ENCODE measurements around the gene CPSF7.
"Not testable (repeated sequence)": the region's sequence is repeated elsewhere in the genome, so short reads cannot be mapped to it uniquely, and the experiment has no call there.

The CPSF7 gene

GRCh38 chr11:61437496-61437895 lies 7.7 kb upstream of the CPSF7 start:
- no peak for DNase-seq

GRCh38 chr11:61430839-61431238 lies 1.1 kb upstream of the CPSF7 start:
- DNase-seq, result not testable (repeated sequence)

DNA sequence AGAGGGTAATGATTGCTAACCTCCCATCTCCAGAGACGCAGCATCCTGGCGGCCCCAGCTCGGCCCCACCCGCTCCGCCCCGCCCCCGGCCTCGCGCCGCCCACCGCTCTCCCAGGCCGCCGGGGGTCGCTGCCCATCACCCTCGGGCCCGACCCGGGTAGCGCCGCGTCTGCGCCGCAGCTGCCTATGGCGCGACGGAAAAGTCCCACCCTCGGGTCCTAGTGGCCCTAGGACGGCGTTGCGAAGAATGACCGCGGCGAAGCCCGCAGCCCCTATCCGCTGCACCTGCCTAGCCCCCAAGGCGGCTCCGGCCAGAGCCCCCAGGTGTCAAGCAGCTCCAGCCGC lies 457 bp downstream of the CPSF7 start:
- DNase-seq, result peak; percentile 61

DNA sequence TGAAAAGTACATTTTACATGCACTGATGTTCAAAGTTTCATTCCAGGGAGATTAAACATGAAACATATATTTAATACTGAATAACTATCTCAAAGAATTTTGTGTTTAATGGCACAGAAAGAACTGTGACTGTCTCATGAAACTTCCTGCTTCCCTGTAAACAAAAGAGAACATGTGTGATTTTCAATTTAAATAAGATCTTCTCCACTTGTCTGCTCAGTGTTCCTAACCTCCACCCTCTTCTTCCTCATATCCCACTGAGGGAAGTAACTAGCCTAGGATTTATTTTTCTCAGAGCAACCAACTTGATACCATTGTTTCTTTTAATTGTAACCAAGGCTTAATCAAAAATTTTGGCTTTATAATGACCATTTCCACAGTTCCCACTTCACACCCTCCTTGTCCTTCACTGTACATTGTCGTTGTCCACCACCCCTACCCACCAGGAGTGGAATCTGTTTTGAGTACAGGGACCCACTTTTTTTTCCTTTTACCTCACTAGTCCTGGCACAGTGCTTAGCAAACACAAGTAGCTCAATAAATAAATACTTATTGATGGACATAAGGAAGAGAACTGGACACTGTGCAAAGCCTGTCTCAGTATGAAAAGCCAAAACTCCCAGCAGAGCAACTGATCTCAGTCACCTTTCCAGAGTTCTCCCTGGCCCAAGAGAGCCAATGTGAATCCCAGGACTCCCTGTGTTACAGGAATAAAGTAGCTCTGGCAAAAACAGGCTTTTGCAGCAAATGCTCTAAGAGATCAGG lies 4.2 kb downstream of the CPSF7 start:
- DNase-seq, result no peak

DNA sequence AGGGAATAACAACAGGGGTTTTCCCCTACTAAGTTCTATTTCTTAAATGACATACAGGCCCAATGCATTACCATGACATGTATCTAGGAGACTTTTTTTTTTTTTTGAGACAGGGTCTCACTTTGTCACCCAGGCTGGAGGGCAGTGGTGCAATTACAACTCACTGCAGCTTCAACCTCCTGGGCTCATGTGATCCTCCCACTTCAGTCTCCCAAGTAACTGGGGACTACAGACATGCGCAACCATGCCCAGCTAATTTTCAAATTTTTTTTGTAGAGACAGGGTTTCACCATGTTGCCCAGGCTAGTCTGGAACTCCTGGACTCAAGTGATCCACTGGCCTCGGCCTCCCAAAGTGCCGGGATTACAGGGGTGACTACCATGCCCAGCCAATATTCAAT lies 7.5 kb downstream of the CPSF7 start:
- DNase-seq, result no peak

DNA sequence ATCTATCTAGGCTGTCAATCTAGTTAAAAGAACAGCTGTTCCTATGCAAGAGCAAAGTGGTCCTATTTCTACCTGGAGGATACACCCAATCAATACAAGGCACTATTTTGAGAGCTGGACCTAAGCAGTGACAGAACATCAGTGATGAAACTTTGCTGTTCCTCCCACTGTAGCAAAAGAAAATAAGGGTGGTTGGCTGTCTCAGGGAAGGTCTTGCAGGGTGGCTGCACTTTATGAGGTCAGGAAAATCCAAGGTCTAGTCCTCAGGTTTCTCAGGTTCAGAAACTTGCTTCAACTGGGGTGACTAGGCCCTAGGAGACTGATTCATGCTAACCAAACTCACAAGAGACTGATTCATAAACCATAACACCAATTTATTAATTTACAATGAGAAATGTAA lies 11.6 kb downstream of the CPSF7 start:
- DNase-seq, result no peak

GRCh38 chr11:61417670-61418069 lies 12.1 kb downstream of the CPSF7 start:
- no peak for DNase-seq

DNA sequence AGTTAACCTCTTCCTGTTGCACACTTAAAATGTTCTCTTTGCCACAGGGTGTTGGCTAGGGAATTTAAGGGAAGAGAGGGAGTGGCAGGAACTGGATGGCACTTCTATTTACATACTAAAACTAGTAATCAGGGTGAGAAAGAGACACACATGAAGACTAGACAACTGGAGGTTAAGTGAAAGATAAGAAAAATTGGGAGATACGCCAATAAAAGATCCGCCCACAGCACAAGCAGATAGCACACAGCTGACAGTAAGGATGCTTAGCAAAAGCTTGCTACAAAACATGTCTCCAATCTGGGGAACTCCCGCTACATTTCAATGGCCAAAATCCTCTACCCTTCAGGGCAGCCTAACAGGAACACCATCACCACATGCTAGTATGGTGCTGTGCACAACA lies 12.8 kb downstream of the CPSF7 start:
- DNase-seq, result no peak

- DNase-seq, result no peak
Measured at GRCh38 chr11:61415381-61415780, 14.4 kb downstream of the CPSF7 start.

GRCh38 chr11:61414547-61414946 lies 15.2 kb downstream of the CPSF7 start:
- DNase-seq, result no peak

DNA sequence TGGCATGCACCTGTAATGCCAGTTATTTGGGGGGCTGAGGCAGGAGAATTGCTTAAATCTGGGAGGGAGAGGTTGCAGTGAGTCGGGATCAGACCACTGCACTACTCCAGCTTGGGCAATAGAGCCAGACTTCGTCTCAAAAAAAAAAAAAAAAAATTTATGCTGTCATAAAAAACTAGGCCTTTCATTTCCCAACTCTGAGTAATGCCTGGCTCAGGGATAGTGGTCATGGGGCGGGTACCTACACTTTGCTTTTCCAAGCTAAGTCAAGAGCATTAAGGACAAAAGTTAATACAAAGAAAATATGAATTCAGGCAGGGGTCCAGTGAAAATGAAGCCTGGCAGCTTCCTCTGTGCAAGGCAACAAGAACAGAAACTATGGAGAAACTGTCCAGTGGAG lies 16.3 kb downstream of the CPSF7 start:
- DNase-seq, result no peak

- DNase-seq, result no peak
Measured at GRCh38 chr11:61411589-61411988, 18.2 kb downstream of the CPSF7 start.

GRCh38 chr11:61406991-61407728 lies 22.6 kb downstream of the CPSF7 start:
- DNase-seq, result no peak

DNA sequence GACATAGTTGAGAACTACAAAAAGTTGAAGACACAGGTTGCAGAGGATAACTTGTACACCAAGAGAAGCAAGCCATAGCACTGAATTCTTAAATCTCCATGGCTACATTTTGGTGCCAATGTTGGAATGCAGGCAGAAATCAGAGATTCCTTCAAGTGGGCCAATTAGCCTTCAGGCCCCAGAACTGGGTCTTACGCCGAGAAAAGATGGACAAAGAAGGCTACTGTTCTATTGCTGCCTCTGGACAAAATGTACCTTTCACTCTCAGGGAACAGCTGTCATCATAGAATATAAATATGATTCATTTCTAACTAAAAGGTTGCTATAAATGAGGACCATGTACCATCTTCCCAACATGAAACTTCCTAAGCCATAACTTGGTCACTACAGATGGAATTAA lies 23.7 kb downstream of the CPSF7 start:
- no peak for DNase-seq

DNA sequence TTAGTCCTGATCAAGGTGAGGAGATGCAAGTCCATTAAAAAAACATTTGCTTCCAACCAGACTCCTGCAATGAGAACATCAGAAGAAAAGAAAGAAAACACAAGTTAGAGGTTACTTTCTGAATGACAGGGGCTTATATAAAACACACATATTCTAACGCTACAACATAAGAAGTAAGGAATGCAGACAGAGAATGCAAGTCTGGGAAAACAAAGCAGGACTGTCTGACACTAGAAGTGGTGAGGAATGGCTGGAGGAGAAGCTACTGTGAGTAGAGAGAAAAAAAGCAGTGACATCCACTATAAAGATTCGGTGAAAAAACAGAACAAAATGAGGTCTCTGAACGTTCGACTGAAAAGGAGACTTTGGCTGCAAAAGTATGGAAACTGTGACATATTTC lies 25.1 kb downstream of the CPSF7 start:
- no peak for DNase-seq

- DNase-seq, result no peak
Measured at GRCh38 chr11:61404103-61404502, 25.7 kb downstream of the CPSF7 start.

DNA sequence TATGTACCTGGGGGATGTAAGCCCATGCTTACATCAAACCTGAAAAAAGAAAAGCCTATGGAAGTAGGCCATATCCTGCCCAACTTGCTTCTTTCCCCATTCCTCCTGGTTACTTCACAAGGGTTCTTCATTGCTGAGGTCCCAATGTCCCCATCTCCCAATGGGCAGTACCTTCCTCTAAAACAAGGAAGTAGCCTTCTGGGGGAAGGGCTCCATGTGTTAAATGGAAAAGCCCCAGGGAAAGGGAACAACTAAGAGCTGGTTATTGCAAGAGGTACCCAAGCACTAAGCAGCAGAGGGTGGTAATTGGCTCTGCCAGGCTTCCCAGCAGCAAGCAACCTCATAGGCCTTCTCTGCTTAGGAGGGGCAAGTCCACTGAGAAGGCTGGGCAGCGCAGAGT lies 26.1 kb downstream of the CPSF7 start:
- no peak for DNase-seq

GRCh38 chr11:61401573-61401972 lies 28.2 kb downstream of the CPSF7 start:
- no peak for DNase-seq

DNA sequence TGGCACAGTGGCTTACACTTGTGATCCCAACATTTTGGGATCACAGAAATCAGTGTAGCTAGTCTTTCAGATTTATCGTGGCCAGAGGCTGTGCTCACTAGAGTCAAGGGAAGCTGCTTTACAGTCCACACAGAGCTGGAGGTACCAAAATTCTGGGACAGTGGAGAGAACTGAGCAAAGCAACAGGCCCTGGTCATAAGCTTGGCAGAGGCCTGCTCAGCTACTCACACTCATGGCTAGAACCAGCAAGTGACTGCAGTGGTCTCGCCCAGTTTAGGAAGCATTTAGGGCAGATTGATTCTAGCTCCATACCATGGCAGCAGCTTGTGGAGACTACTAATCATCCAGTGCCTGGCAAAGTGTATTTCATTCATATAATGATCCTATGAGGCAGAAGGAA lies 28.6 kb downstream of the CPSF7 start:
- DNase-seq, result no peak

DNA sequence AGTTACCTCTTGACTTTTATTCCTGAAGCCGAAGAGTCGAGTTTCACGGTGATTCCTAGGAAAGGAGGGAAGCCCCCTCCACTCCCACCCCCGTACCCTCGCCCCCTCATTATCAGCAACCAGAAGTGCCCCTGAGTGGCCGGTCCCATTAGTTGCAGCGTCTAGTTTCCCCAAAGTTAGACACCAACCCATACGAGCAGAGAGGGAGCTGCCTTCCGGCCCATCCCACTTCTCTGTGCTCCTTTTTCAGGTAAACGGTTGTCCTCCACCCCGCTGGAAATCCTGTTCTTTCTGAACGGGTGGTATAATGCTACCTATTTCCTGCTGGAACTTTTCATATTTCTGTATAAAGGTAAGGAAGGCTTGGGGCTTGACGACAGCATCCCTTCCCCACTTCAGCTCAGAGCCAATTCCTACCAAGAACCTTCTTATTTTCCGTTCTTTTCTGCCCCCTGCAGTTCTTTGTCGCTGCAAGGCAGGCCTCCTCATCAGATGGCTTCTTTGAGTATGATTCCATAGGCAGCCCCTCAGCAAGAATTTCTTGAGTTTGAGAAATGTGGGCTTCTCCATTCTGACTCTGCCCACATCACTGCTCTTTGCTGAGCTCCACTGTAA lies 36.7 kb downstream of the CPSF7 start:
- no peak for DNase-seq

DNA sequence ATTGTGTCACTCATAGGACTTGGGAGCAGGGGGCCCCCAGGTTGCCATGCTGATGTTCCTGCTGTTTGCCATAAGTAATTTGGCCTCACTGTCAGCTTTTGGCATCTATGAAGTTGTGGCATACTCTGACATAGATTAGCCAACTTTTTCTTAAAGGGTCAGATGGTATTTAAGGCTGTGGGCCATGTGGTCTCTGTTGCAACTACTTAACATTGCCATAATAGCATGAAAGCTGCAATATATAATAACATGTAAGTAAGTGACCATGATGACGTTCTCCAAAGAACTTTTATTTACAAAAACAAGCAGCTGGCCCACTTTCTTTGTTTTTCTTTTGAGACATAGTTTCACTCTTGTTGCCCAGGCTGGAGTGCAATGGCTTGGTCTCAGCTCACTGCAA lies 39.6 kb downstream of the CPSF7 start:
- DNase-seq, result no peak

DNA sequence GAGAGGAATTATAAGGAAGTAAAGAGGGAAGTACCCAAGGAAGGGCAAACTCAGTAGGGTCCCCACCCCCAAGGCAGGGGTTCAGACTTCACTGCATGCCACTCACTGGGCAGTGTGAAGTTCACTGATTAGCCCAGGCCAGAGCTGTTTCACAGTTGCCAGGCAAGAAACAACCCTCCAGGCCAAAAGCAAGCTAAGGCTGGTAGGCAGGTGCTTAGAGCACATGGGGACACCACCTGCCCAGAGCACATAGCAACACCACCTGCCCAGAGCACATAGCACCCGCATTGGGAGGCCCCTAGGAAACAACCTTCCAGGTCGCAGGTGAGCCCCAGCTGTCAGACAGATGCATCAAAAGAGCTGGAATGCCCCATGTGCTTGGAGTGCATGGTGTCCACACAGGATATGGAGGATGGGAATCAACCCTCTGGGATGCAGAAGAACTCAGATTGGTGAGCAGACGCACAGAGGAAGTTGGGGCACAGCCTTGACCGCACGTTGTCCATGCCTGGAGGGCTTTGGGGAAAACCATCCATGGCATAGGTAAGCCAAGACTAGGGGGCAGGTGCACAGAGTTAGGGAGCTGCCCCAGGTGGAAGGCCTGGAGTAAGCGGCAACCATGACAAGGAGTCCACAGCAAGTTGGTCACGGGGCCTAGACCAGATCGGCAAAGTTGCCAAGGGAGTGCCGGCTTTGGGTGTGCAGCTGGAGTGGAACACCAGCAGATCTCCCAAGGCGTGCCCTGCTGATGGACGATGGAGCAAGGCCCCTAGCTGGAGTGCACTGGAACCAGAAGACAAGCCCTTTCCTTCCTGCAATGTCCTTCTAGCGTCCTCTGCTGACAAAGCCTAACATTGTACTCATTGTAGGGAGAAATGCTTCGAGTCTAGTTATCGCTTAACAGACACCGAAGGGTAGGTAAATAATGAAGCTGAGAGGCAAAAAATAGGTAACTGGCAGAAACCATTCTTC lies 45.2 kb downstream of the CPSF7 start:
- no peak for DNase-seq

DNA sequence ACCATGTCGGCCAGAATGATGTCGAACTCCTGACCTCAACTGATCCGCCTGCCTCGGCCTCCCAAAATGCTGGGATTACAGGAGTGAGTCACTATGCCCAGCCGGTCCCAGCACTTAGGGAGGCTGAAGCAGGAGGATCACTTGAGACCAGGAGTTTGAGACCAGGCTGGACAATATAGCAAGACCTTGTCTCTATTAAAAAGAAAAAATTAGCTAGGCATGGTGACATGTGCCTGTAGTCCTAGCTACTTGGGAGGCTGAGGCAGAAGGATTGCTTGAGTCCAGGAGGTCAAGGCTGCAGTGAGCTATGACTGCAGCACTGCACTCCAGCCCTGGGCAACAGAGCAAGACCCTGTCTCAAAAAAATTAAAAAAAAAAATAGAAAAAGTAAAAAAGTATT lies 45.9 kb downstream of the CPSF7 start:
- not testable (repeated sequence) for DNase-seq

All from effector CD4-positive, alpha-beta T cell (primary cell).